ENCODE results near the gene MFRP.

GRCh38 chr11:119363851-119364590 is 17.5 kb upstream of the MFRP start:
- TF ChIP-seq POLR2A (IDR thresholded peaks at IDR 0.05; ENCODE audit: low read depth, low read length) (no peak), POLR2AphosphoS5 (IDR thresholded peaks at IDR 0.05; ENCODE audit: low read depth, low read length) (no peak)
